GM18502 (cell line): ENCODE measurements around the gene PHYKPL.

Source experiments
- ATAC-seq: cut with Tn5 transposase; IDR thresholded peaks from one replicate; pipeline ENCODE4 v1.9.1; 2021; ENCODE audit warnings: mild to moderate bottlenecking; ENCODE audit not compliant: unreplicated experiment, poor library complexity

The PHYKPL gene

GRCh38 chr5:178232124-178232919 is at the start of gene PHYKPL:
PHYKPL (minus strand) TSS chr5:178232802; CDS start chr5:178232550, 252 bp downstream.
- ATAC-seq, result peak; percentile 76

DNA sequence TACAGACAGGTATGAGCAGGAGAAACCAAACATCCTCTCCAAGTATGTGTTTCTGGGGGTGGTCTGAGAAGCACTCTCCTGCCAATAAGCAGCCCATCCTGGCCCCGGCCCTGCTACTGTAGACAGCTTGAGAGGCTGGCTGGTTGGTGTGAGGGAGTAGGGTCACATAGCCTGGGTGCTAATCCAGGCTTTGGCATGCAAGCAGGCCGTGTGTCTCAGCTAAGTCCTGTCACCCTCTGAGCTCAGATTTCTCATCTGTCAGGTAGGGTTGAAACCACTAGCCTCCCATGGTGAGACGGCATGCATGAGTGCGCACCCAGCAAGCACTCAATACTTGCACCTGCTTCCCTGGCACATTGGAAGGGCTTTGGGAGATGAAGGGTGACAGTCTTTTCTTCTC is 49.8 kb upstream of the PHYKPL start:
- ATAC-seq, result no peak

GRCh38 chr5:178281331-178281730 is 48.7 kb upstream of the PHYKPL start:
- no peak for ATAC-seq

- no peak for ATAC-seq
Observed at GRCh38 chr5:178280631-178281030, 48.0 kb upstream of the PHYKPL start.

DNA sequence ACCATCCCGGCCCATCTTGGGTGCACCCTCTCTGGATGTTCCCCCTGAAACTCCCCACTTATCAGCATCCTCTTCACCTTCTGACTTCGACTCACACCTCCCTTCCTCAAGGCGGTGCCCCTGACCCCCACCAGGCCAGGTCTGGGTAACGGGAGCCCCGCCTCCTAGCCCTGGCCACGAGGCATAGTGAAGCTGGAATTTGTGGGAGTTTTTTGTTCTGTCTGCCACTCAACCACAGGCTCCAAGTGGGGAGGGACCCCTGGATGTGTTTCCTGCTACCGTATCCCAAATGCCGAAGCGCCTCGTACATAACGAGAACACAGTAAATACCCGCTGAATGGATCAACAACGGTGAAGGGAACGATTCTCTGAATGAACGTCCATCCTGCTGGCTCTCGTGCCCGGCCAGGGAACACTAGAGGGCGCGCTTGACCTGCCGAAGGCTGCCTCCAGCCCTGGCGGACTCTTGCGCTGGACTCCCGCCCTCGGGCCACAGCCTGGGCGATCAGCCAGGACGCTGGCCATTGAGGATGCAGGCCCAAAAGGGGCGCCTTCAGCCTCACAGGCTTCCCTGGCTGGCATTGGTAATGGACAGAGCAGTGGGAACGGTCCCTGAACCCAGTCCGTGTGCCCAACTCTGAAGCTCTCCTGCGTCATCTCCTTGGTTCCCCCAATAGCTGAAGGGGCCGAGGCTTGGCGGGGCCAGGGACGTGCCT is 47.3 kb upstream of the PHYKPL start:
- ATAC-seq, result no peak

- no peak for ATAC-seq
Observed at GRCh38 chr5:178279026-178279722, 46.6 kb upstream of the PHYKPL start.

DNA sequence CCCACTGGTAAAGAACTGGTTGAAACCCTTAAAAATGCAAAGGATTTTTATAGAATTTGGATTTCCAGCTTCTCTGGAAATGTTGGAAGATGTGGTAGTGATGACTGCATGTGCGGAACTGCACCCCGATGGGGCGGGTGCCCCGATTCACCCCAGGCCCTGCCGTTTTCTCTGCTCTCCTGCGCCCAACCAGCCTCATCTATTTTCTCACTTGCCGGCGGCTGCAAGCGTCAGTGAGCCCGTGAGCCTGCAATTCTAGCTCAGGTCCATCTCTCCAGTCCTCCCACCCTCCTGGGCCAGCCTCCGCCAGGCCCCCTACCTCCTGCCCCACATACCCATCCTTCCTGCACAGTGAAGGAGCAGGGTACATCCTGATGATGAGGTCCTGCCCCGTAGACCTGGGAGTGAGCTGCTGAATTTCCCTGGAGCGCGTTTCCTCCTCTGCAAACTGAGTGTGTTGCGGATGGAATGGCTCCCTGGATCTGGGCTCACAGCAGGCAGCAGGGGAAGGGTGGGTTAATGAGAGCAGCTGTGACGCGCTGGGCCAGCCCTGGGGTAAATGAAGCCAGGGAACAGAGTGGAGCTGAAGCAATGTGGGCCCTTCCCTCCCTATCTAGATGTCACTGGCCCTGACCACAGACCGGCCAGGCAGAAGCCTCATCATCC is 45.9 kb upstream of the PHYKPL start:
- ATAC-seq, result no peak

DNA sequence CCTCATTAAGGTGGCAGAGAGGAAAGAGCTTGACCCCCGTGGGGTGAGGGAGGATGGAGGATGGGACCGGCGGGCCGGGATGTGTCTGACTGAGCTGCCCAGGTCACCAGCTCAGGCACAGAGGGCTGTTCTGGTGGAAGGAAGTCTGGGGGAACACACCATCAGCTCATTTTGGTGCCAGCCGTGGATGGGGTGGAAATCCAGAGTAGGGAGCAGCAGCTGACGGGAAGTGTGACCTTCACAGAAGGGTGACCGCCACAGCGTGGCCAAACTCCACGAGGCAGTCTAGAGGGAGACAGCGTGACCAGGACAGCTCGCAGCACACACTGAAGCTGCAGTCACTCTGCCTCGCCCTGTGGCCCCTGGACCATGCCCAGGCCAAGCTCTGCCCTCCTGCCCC is 45.3 kb upstream of the PHYKPL start:
- no peak for ATAC-seq

DNA sequence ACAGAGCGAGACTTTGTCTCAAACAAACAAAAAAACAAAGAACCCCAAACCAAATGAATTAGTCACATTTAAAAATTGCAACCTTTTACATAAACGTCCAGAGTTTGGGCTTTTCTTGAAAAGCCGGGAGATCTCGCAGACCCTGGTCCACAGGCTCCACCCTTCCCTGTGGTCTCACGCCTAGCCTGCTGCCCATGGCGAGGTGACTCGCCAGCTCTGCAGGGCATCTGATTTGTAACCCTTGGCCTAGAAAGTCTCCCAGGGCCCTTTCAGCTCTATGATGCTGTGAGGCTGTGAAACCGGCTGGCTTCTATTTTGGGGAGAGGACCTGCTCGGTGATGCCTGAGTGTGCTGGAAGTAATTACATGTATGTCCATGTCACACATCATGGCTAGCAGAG is 44.7 kb upstream of the PHYKPL start:
- ATAC-seq, result no peak

DNA sequence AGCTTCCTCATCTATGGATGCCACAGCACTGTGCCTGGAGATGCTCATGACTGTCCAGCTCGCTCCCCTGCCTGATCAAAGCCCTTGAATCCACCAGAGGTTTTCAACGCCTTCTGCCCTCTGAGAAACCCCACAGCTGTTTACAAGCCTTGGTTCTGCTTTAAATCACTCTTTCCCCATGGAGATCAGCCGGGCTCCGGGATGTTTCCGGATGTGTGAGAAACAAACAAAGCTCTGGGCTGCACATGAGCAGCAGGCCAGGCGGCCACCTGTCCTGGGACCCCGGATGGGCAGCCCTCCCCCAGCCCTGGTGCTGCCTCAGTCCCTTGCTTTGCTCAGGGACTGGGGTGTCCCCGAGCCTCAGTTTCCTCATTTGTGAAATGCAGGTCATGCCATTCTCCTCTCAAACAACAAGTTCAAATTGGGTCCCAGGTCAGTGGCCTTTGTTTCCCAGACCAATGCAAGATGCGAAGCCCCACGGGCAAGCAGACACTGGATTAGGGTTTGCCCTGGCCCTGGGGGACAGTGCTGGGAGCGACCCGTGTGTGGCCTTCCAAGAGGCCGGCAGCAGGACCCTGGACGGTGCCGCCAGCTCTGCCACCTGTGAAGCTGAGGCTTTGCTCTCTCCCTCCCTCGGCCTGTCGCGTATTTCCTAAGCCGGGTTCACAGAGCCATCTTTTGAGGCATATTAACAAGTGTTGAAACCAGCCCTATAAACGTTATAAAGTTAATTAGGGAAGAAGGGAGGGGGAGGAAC is 42.4 kb upstream of the PHYKPL start:
- ATAC-seq, result no peak

DNA sequence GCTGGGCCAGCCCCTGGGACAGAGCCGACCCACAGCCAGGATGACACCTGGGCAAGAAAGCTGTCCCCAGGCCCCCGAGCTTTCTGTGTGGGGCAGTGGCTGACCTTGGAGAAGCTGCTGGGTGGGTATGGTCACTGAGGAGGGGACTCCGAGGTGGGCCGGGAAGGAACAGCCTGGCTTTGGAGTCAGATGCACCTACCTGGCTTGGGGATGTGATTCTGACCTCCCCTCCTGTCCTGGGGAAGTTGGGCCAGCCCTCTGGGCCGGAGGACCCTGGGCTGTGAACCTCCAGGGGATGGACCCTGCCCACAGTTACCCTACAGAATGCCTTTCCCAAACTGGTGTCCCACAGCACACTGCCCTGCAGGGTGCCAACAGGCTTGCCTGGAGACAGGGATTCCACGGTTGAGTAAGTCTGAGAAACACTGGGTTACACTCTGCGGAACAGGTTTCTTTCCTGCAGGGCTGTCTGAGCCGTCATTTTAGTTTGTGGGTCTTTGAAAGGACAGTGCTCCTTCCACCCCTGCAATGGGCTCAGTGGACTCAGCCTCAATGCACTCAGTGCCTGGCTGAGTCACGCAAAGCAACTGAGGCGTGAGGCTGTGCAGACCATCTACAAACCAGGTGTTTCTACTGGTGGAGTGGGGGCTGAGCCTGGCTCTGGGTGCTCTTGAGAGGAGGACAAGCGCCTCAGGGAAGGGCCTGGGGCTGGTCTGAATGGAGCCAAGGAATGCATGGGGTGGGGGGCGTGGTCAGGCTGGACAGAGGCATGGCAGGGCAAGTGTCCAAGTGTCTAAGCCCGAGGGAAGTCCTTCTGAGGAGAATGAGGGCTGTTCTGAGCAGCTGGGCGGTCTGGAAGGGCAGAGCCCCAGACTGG is 41.3 kb upstream of the PHYKPL start:
- ATAC-seq, result no peak

GRCh38 chr5:178273041-178273440 is 40.4 kb upstream of the PHYKPL start:
- no peak for ATAC-seq

- no peak for ATAC-seq
Observed at GRCh38 chr5:178272591-178272990, 40.0 kb upstream of the PHYKPL start.

- no peak for ATAC-seq
Observed at GRCh38 chr5:178271726-178272479, 39.3 kb upstream of the PHYKPL start.

DNA sequence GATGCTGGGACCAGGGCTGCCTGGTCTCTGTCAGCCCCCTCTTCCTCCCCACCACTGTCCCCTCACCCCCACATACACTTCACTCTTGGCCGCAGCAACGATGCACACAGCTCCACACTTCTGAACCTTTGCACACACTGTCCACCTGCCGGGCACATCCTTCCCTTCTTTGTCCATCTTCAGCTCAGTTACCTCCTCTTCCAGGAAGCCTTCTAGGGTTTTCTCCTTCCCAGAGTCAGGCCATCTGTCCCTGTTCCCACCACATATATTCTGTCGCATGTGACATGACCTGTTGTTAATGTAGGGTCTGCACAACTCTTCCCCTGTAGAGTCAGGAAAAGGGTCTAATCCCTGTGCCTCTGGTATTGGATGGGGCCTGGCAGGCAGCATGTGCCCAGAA is 38.6 kb upstream of the PHYKPL start:
- no peak for ATAC-seq

- no peak for ATAC-seq
Observed at GRCh38 chr5:178269499-178269898, 36.9 kb upstream of the PHYKPL start.

GRCh38 chr5:178267876-178268275 is 35.3 kb upstream of the PHYKPL start:
- ATAC-seq, result no peak

DNA sequence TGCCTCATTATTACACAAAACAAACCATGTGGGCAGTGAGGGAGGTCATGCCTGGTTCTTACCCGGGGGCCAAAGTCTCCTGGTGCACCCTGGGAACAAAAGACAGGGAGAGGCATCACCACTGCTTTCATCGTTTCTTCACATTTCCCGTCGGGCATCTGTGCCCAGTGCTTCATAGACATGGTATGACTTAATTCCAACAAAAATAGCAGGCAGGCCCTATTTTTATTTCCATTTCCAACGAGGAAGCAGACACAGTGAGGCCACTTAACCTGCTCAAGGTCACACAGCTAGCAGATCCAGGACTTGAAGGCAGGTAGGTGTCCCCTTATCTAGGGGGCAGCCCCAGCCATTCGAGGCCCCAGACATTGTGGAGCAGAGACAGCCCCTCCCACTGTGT is 34.6 kb upstream of the PHYKPL start:
- no peak for ATAC-seq
